Measurements from ENCODE around the gene LRP11. TPM values are rescaled to one million over a fixed set of nuclear protein-coding genes. Genes with fewer than 3 reads are reported as not detected.

Gene LRP11
- total and polyA plus RNA-seq, 7 donors, result 1.6 to 29.6 (median 7.9) TPM

- H3K27ac ChIP-seq, result peak overlapping the region; percentile 63
- peak in 1 of 4 donors; percentile 31 for ATAC-seq
- peaks cover 28% of the 10 kb centered on the region for H3K4me1 ChIP-seq
- 73 to 82% (median 75%) methylated on average over 7 of the region's 7 CpGs for WGBS, 3 donors
- H3K4me3 ChIP-seq, result no peak overlapping the region
- no peak for TF ChIP-seq CTCF (IDR thresholded peaks at IDR 0.05)
- intact Hi-C loops (cut with DNase I), result no loop called here
- H3K36me3 ChIP-seq (ENCODE audit: insufficient read depth in 1 of 2, low read depth in 1 of 2), result no peaks in the 10 kb centered on the region
- no peaks in the 10 kb centered on the region for H3K27me3 ChIP-seq (ENCODE audit: insufficient read depth in 3 of 3, low read length in 2 of 3)
- DNase-seq, result no peak
- no peaks in the 10 kb centered on the region for H3K9me3 ChIP-seq
Observed at GRCh38 chr6:149889326-149889725, 25.2 kb upstream of the LRP11 start.

- peak overlapping the region; percentile 63 for H3K27ac ChIP-seq
- DNase-seq (no peak), ATAC-seq (peak; percentile 84 to 89 (median 86))
- peaks cover 28% of the 10 kb centered on the region for H3K4me1 ChIP-seq
- H3K4me3 ChIP-seq, result no peak overlapping the region
- H3K9me3 ChIP-seq, result no peaks in the 10 kb centered on the region
- no peaks in the 10 kb centered on the region for H3K36me3 ChIP-seq (ENCODE audit: insufficient read depth in 1 of 2, low read depth in 1 of 2)
- no peak for TF ChIP-seq CTCF (IDR thresholded peaks at IDR 0.05)
- intact Hi-C loops (cut with DNase I), result no loop called here
- 21 to 38% (median 38%) methylated on average over 1 of the region's 1 CpG for WGBS, 3 donors
- no peaks in the 10 kb centered on the region for H3K27me3 ChIP-seq (ENCODE audit: insufficient read depth in 3 of 3, low read length in 2 of 3)
Observed at GRCh38 chr6:149888659-149889058, 24.5 kb upstream of the LRP11 start.

- no peaks in the 10 kb centered on the region for H3K36me3 ChIP-seq (ENCODE audit: insufficient read depth in 1 of 2, low read depth in 1 of 2)
- peaks cover 28% of the 10 kb centered on the region for H3K4me1 ChIP-seq
- H3K27ac ChIP-seq, result peak overlapping the region; percentile 62
- no peaks in the 10 kb centered on the region for H3K27me3 ChIP-seq (ENCODE audit: insufficient read depth in 3 of 3, low read length in 2 of 3)
- intact Hi-C loops (cut with DNase I), result no loop called here
- no peaks in the 10 kb centered on the region for H3K9me3 ChIP-seq
- peak; percentile 27 to 67 (median 46) for ATAC-seq
- WGBS, 3 donors, result 56 to 82% (median 66%) methylated on average over 9 of the region's 9 CpGs
- H3K4me3 ChIP-seq, result no peak overlapping the region
- no peak for DNase-seq
- no peak for TF ChIP-seq CTCF (IDR thresholded peaks at IDR 0.05)
Observed at GRCh38 chr6:149888093-149888492, 23.9 kb upstream of the LRP11 start.

GRCh38 chr6:149887343-149887742 lies 23.2 kb upstream of the LRP11 start:
- DNase-seq, result peak in 1 of 2 donors; percentile 60

More at GRCh38 chr6:149887343-149887742, 23.2 kb upstream of the LRP11 start:
- TF ChIP-seq CTCF (IDR thresholded peaks at IDR 0.05), result no peak
- peak; percentile 37 to 73 (median 63) for ATAC-seq
- no peak overlapping the region for H3K4me3 ChIP-seq
- peaks cover 28% of the 10 kb centered on the region for H3K4me1 ChIP-seq
- intact Hi-C loops (cut with DNase I), result no loop called here
- 71 to 82% (median 77%) methylated on average over 3 of the region's 3 CpGs for WGBS, 3 donors
- H3K27ac ChIP-seq, result peak overlapping the region; percentile 62
- H3K36me3 ChIP-seq (ENCODE audit: insufficient read depth in 1 of 2, low read depth in 1 of 2), result no peaks in the 10 kb centered on the region
- no peaks in the 10 kb centered on the region for H3K27me3 ChIP-seq (ENCODE audit: insufficient read depth in 3 of 3, low read length in 2 of 3)
- H3K9me3 ChIP-seq, result no peaks in the 10 kb centered on the region

Data from psoas muscle (tissue), 8 donors.